A673 (cell line): Measurements from ENCODE around the gene BMP5. TPM values are rescaled to one million over a fixed set of nuclear protein-coding genes. Genes with fewer than 3 reads are reported as not detected.
A peak's percentile ranks its signal among the peaks of the same experiment; 100 is the strongest.

ENCODE experiments used
- BruUV-seq: library from RNA; stranded (reverse); fragments of 400-500 nt; replicated peaks from 2 replicates; lab custom pipeline; 2021; lab: Mats Ljungman, UMichigan
- CTCF ChIA-PET: fragments of 300-600 bp; sonication (Branson Sonifier 250); formaldehyde crosslinking; loops from one replicate; lab custom pipeline; 2022; ENCODE audit warnings: antibody characterized with exemption; lab: Charles Lee
- POLR2A ChIA-PET: fragments of 300-600 bp; sonication (Branson Sonifier 250); formaldehyde crosslinking; loops from one replicate; lab custom pipeline; 2022; ENCODE audit warnings: antibody characterized with exemption; ENCODE audit not compliant: low non-redundant PET; lab: Charles Lee
- DNase-seq: peaks from one replicate; pipeline ENCODE4 v3.0.0-alpha.2; 2015; ENCODE audit warnings: low spot score
- H3K27ac ChIP-seq: fragments of 200-600 bp; sonication (generic); 2 replicates; pipeline ENCODE4 v1.5.1; 2016; ENCODE audit warnings: mixed run types, low read depth, mild to moderate bottlenecking, mixed read lengths, antibody characterized with exemption, low read length; ENCODE audit not compliant: poor library complexity, severe bottlenecking
- H3K27me3 ChIP-seq: fragments of 200-600 bp; sonication (generic); replicated peaks from 2 replicates; pipeline ENCODE4 v1.6.1; 2017; ENCODE audit warnings: mixed run types, low read depth, mild to moderate bottlenecking, mixed read lengths, antibody characterized with exemption, low read length; ENCODE audit not compliant: insufficient read depth, poor library complexity
- H3K36me3 ChIP-seq: fragments of 200-600 bp; sonication (generic); 2 replicates; pipeline ENCODE4 v1.6.1; 2016; ENCODE audit warnings: mixed run types, mild to moderate bottlenecking, mixed read lengths, antibody characterized with exemption, low read length; ENCODE audit not compliant: insufficient read depth, poor library complexity, severe bottlenecking
- H3K4me1 ChIP-seq: fragments of 200-600 bp; sonication (generic); 2 replicates; pipeline ENCODE4 v1.6.1; 2017; ENCODE audit warnings: mixed run types, mild to moderate bottlenecking, mixed read lengths, antibody characterized with exemption, low read length; ENCODE audit not compliant: insufficient read depth, poor library complexity, severe bottlenecking
- H3K4me3 ChIP-seq: fragments of 200-600 bp; sonication (generic); 2 replicates; pipeline ENCODE4 v1.5.1; 2016; ENCODE audit warnings: low read depth, mixed run types, mild to moderate bottlenecking, mixed read lengths, low read length; ENCODE audit not compliant: poor library complexity, severe bottlenecking
- H3K9me3 ChIP-seq: fragments of 200-600 bp; sonication (generic); 2 replicates; pipeline ENCODE4 v1.6.1; 2016; ENCODE audit warnings: mixed run types, low read depth, mild to moderate bottlenecking, mixed read lengths, antibody characterized with exemption, low read length; ENCODE audit not compliant: poor library complexity, severe bottlenecking
- EZH2 ChIP-seq: fragments of 200-600 bp; sonication (generic); IDR thresholded peaks from 2 replicates; pipeline ENCODE4 v1.6.1; 2017; ENCODE audit warnings: borderline replicate concordance, low read depth, mild to moderate bottlenecking, mixed read lengths, antibody characterized with exemption, low read length; ENCODE audit not compliant: poor library complexity, severe bottlenecking
- intact Hi-C: fragments of 100-400 bp; cut with micrococcal nuclease; formaldehyde crosslinking; loops from one replicate; pipeline ENCODE4 v1.10.0; 2022; ENCODE audit not compliant: unreplicated experiment
- total RNA-seq: library from RNA; stranded (reverse); gene quantifications from 2 replicates; pipeline ENCODE4 v1.2.3, GENCODE V29; 2021
- TF ChIP-seq, protein P1 (sequence below): fragments of 300-800, 200-600 bp; sonication (generic); conservative IDR thresholded peaks from 2 replicates; pipeline ENCODE4 v1.5.1; 2017; ENCODE audit warnings: low read depth, mild to moderate bottlenecking, antibody characterized with exemption, low read length, moderate library complexity, mixed read lengths

Gene BMP5
- total RNA-seq, 1 experiment from 2014 or later, result 0.49 TPM

DNA sequence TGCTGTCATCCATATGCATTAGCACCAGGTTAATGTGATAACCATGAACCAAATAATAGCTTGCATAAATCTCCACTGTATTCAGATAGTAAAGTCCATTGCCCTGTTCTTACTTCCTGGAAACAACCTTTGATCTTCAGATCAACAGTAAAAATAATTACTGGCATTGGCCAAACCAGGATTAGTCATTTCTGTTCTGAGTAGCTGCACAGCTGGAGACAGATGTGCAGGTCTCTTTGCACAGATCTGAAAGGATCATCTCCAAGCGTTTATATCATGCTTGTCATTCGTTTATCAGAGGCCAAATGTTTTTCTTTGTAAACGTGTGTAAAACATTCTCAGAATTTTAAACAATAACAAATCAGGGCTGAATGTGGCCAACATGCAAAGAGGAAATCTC, 162.0 kb downstream of the BMP5 start:
- intact Hi-C loops, result no loop called here
- Histone ChIP-seq H3K27ac (no peak overlapping the region), H3K9me3 (no peaks in the 10 kb centered on the region), H3K4me3 (no peak overlapping the region), H3K27me3 (no peaks in the 10 kb centered on the region), H3K36me3 (no peaks in the 10 kb centered on the region), H3K4me1 (no peaks in the 10 kb centered on the region)
- peak; percentile 17 for DNase-seq
- TF ChIP-seq, protein P1, sequence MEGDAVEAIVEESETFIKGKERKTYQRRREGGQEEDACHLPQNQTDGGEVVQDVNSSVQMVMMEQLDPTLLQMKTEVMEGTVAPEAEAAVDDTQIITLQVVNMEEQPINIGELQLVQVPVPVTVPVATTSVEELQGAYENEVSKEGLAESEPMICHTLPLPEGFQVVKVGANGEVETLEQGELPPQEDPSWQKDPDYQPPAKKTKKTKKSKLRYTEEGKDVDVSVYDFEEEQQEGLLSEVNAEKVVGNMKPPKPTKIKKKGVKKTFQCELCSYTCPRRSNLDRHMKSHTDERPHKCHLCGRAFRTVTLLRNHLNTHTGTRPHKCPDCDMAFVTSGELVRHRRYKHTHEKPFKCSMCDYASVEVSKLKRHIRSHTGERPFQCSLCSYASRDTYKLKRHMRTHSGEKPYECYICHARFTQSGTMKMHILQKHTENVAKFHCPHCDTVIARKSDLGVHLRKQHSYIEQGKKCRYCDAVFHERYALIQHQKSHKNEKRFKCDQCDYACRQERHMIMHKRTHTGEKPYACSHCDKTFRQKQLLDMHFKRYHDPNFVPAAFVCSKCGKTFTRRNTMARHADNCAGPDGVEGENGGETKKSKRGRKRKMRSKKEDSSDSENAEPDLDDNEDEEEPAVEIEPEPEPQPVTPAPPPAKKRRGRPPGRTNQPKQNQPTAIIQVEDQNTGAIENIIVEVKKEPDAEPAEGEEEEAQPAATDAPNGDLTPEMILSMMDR, result no peak
- no peak for TF ChIP-seq EZH2
- ChIA-PET POLR2A (no interaction called here), CTCF (no interaction called here)
- no TSS peak for BruUV-seq

DNA sequence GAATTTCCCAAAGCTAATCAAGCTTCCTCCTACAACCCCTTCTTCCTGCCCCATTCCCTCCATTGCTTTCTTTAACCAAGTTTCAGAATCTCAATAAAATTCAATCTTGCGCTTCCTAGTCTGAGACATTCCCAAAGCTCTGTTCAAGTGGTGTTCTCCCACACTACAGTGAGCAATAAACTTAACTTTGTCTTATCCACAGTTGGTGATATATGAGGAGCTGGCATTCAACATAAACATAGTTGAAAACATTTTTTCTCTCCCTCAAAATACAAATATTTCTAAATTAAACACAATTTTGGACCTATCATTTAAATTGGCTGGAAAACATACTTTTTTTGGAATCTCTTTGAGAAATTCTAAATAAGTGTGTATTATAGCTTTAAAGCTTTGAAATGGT, 166.7 kb downstream of the BMP5 start:
- H3K4me1 ChIP-seq, result no peaks in the 10 kb centered on the region
- intact Hi-C loops, result no loop called here
- no peak overlapping the region for H3K4me3 ChIP-seq
- H3K36me3 ChIP-seq, result no peaks in the 10 kb centered on the region
- TF ChIP-seq EZH2, result no peak
- ChIA-PET POLR2A (no interaction called here), CTCF (no interaction called here)
- DNase-seq, result no peak
- H3K27ac ChIP-seq, result no peak overlapping the region
- no peaks in the 10 kb centered on the region for H3K27me3 ChIP-seq
- BruUV-seq, result no TSS peak
- no peaks in the 10 kb centered on the region for H3K9me3 ChIP-seq

DNA sequence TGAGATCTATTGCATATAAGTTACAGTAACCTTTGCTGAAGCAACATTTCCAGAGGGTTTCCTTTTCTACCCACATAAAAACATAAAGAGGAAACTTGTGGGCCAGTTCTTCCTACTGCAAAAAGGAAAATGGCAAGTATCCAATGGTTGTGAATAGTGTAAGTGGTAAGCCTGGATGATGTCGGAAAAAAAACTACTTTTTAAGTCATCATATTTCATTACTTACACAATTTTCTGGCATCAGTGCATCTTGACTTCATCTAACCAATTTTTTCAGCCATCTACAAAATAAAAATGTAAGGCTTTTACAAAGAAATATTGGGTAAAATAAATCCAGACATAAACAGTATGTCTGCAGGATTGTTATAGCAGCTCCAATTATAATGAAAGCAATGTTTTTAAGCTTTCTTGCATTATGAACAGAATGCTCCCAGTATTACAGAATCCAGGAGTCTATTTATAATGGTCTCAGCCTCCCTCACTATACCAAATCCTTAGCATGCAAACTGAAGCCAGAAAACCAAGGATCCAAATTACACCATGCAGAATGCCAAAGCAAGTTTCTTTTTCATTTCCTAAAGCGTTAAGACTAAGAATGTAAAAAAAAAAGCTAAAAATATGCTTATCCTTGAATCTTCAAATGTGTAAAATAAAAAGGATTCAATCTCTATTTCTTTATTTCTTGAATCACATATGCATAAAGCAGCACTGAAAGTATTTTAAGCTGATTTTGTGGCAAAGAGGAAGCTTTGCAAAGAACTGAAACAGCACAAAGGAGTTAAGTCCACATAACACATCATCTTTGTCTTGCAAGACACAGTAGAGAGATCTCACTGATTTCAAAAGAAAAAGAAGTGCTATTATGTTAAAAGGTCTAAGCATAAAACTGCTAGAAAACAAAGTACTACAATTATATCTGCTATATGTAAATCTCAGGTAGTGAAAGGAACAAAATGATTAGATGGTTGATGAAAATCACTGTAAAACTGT, 169.6 kb downstream of the BMP5 start:
- H3K27ac ChIP-seq, result no peak overlapping the region
- POLR2A ChIA-PET, result no interaction called here

More for the DNA sequence above, 169.6 kb downstream of the BMP5 start:
- intact Hi-C loops, result no loop called here
- DNase-seq, result no peak
- H3K36me3 ChIP-seq, result no peaks in the 10 kb centered on the region
- TF ChIP-seq, protein P1, result no peak
- TF ChIP-seq EZH2, result no peak
- H3K27me3 ChIP-seq, result no peaks in the 10 kb centered on the region
- BruUV-seq, result no TSS peak
- H3K4me1 ChIP-seq, result no peaks in the 10 kb centered on the region
- CTCF ChIA-PET, result no interaction called here
- H3K9me3 ChIP-seq, result no peaks in the 10 kb centered on the region
- no peak overlapping the region for H3K4me3 ChIP-seq
